ENCODE data around the gene TBC1D23.

- TF ChIP-seq CTCF (IDR thresholded peaks at IDR 0.05) (no peak), POLR2A (IDR thresholded peaks at IDR 0.05) (no peak)
Measured at GRCh38 chr3:100297784-100298183, 37.0 kb downstream of the TBC1D23 start.
